Heart left ventricle (tissue), 16 donors: Measurements from ENCODE around the gene SPATA31D4. TPM values are rescaled to one million over a fixed set of nuclear protein-coding genes. Genes with fewer than 3 reads are reported as not detected.

Experiments
- ATAC-seq, 4 donors: fragments of 200-7000 bp; cut with Tn5 transposase; one replicate each; pipeline ENCODE4 v1.9.1; 2020 to 2022; ENCODE audit warnings: moderate library complexity in 4 of 4, mild to moderate bottlenecking in 3 of 4, moderate number of reproducible peaks in 1 of 4
- DNase-seq, 5 donors: peaks; one replicate each; pipeline ENCODE4 v3.0.0-alpha.2; 2020
- H3K27ac ChIP-seq, 12 donors: fragments of 200-600 bp; sonication (generic) in 4 of 12; one replicate each; pipeline versions ENCODE4 v1.5.0 to v1.8.0; 2016 to 2022; ENCODE audit warnings: mild to moderate bottlenecking in 2 of 12
- H3K27me3 ChIP-seq, 9 donors: fragments of 200-600 bp; sonication (generic) in 2 of 9; one replicate each; pipeline versions ENCODE4 v1.5.1 to v1.8.0; 2016 to 2022; ENCODE audit warnings: mild to moderate bottlenecking in 3 of 9
- H3K36me3 ChIP-seq, 9 donors: fragments of 200-600 bp; sonication (generic) in 2 of 9; one replicate each; pipeline versions ENCODE4 v1.5.0 to v1.8.0; 2018 to 2022; ENCODE audit warnings: mild to moderate bottlenecking in 2 of 9
- H3K4me1 ChIP-seq, 12 donors: fragments of 200-600 bp; sonication (generic) in 4 of 12; one replicate each; pipeline versions ENCODE4 v1.5.0 to v1.8.0; 2016 to 2022; ENCODE audit warnings: mild to moderate bottlenecking in 3 of 12
- H3K4me3 ChIP-seq, 12 donors: fragments of 200-600 bp; sonication (generic) in 4 of 12; one replicate each; pipeline versions ENCODE4 v1.5.0 to v1.8.0; 2017 to 2022; ENCODE audit warnings: mild to moderate bottlenecking in 9 of 12, moderate library complexity in 4 of 12
- H3K9me3 ChIP-seq, 12 donors: fragments of 200-600 bp; sonication (generic) in 4 of 12; one replicate each; pipeline versions ENCODE4 v1.5.0 to v1.8.0; 2016 to 2022; ENCODE audit warnings: mild to moderate bottlenecking in 1 of 12
- CTCF ChIP-seq, 12 donors: fragments of 200-600 bp; sonication (generic) in 4 of 12; IDR thresholded peaks; one replicate each; pipeline versions ENCODE4 v1.5.0 to v1.8.0; 2018 to 2022; ENCODE audit warnings: antibody characterized with exemption in 12 of 12, mild to moderate bottlenecking in 5 of 12
- POLR2A ChIP-seq, 2 donors: fragments of 450-650 bp; IDR thresholded peaks; one replicate each; pipeline ENCODE4 v1.6.1; 2017; ENCODE audit warnings: antibody characterized with exemption in 2 of 2, mild to moderate bottlenecking in 2 of 2, moderate library complexity in 2 of 2
- WGBS, 4 donors: extraction: QIAGEN DNeasy Blood & Tissue Kit in 2 of 4; methylation state at CpG; one replicate each; pipeline versions ENCODE4 v1.1.5 to v1.1.7; 2013 to 2018; 5-methylcytosine and 5-hydroxymethylcytosine counted together
- intact Hi-C, 10 donors: fragments of 100-400 bp; cut with DNase I; formaldehyde crosslinking; loops; one replicate each; pipeline versions ENCODE4 v1.11.1 to v1.14.2; 2022
- polyA plus RNA-seq, 2 donors: library from polyadenylated mRNA; stranded (reverse); fragments of 200-250 nt; gene quantifications; one replicate each; pipeline ENCODE4 v1.2.3, GENCODE V29; 2013
- total RNA-seq, 9 donors: library from RNA; depleted of rRNA in 2 of 9; stranded (reverse); fragments of >200 nt in 2 of 9; fragmentation: NEBNext Ultra II Directional in 3 of 9; extraction: Animal tissue kit (Norgen Biotek cat#: 25700) in 3 of 9; gene quantifications; one replicate each; pipeline versions ENCODE4 v1.1.0 to v1.2.4, GENCODE V29; 2016 to 2023
- donor health status: ischemic (EF 13 %, LVEDD 7.1; RV severe dilation, severe dysfunction).
- donor health status: healthy with polysubstance abuse.
- donor health status: DM: no; HTN: yes; CAD: no.
- donor health status: DM: no; HTN: no; CAD: no.
- donor health status: ischemic (EF 25% LVEDD 6.9; RV normal size, moderate dysfunction).
- donor health status: ischemic (EF 25% LVEDD 5.7; RV mildly dilated, moderate dysfunction).
- donor health status: healthy.
- donor health status: DM: yes; HTN: yes; CAD: no.
- donor health status: ischemic (EF 35%, LVEDD 5.7; RV mildly dilated, moderate dysfunction).
- donor health status: nonischemic (EF 11% LVEDD 7.7; RV severe dilation, severe dysfunction).
- donor health status: DM: yes; HTN: yes; CAD: no.
- donor health status: PGD.
- donor health status: ischemic (EF 29% LVEDD 5.4; RV normal size, mild dysfunction).
- donor health status: nonischemic (EF 23%, LVEDD 6.1; RV moderate dilation, normal function).

SPATA31D4 gene
- total and polyA plus RNA-seq, 11 donors = not detected

GRCh38 chr9:81953096-81953495 is 24.9 kb downstream of the SPATA31D4 start:
- no peak overlapping the region for H3K4me3 ChIP-seq
- intact Hi-C loops = no loop called here
- ATAC-seq (no peak), DNase-seq (no peak)
- no peaks in the 10 kb centered on the region for H3K4me1 ChIP-seq
- TF ChIP-seq CTCF (IDR thresholded peaks at IDR 0.05) (no peak), POLR2A (IDR thresholded peaks at IDR 0.05) (no peak)
- WGBS, 4 donors = 95 to 100% (median 98%) methylated on average over 1 of the region's 1 CpG
- no peaks in the 10 kb centered on the region for H3K27me3 ChIP-seq
- peaks cover 0 to 29% (median 11%) of the 10 kb centered on the region in 12 donors for H3K9me3 ChIP-seq
- H3K27ac ChIP-seq = no peak overlapping the region
- no peaks in the 10 kb centered on the region for H3K36me3 ChIP-seq

DNA sequence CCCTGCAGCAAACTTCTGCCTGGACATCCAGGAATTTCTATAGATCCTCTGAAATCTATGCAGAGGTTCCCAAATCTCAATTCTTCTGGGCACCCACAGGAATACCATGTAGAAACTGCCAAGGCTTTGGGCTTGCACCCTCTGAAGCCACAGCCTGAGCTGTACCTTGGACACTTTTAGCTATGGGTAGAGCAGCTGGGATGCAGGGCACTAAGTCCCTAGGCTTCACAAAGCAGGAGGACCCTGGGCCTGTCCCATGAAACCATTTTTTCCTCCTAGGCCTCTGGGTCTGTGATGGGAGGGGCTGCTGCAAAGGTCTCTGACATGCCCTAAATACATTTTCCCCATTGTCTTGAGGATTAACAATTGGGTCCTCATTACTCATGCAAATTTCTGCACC is 27.4 kb downstream of the SPATA31D4 start:
- H3K4me1 ChIP-seq = no peaks in the 10 kb centered on the region
- ATAC-seq = no peak

DNA sequence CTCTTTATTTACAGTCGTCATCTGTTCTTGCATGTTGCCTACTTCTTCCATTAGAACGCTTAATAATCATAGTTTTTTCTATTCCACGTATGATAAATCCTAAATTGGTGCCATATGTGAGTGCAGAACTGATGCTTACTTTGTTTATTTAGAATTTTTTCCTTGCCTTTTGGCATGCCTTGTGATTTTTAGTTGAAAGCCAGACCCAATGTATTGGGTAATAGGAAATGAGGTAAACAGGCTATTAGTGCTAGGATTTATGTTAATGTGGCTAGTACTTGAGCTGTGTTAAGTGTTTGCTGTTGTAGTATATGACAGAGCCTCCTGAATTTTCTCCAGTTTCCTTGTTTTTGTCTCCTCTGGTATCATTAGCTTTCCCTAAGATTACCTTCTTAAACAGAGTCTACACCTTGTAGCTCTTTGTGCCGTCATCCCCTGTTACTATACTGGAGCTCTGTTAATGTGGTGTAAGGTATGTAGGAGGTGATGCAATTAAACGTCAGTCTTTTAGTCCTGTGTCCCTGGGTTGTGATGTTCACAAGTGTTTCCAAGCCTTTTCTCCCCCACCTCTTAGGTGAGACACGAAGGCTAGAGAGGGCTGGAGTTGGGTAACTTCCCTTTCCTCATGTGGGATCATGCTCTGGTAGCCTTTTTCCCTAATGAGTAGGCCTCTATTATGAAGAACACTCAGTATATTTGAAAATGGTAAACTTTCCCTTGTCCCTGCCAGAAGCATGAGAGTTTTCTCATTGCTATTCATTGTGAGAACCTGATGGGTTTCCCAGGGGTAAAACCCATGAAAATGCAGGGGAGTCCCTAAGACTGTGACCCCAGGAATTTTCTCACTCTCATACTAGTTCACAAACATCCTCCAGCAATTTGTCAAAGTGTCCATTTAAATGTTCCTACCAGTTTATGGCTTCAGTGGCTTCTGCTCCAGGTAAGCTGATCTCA is 36.3 kb downstream of the SPATA31D4 start:
- Histone ChIP-seq H3K4me1 (no peaks in the 10 kb centered on the region), H3K4me3 (no peak overlapping the region), H3K9me3 (peaks cover 0 to 10% (median 0%) of the 10 kb centered on the region in 12 donors), H3K27ac (no peak overlapping the region), H3K27me3 (no peaks in the 10 kb centered on the region), H3K36me3 (no peaks in the 10 kb centered on the region)
- 77 to 83% (median 80%) methylated on average over 6 of the region's 6 CpGs for WGBS, 4 donors
- intact Hi-C loops = no loop called here
- ATAC-seq = no peak
- no peak for DNase-seq
- TF ChIP-seq CTCF (IDR thresholded peaks at IDR 0.05) (no peak), POLR2A (IDR thresholded peaks at IDR 0.05) (no peak)

More for the DNA sequence above, 27.4 kb downstream of the SPATA31D4 start:
- H3K27me3 ChIP-seq = no peaks in the 10 kb centered on the region
- peaks cover 0 to 29% (median 11%) of the 10 kb centered on the region in 12 donors for H3K9me3 ChIP-seq
- no peak for DNase-seq
- no peak for TF ChIP-seq CTCF (IDR thresholded peaks at IDR 0.05)
- no peak for TF ChIP-seq POLR2A (IDR thresholded peaks at IDR 0.05)
- no peaks in the 10 kb centered on the region for H3K36me3 ChIP-seq
- intact Hi-C loops = no loop called here
- H3K27ac ChIP-seq = no peak overlapping the region
- no peak overlapping the region for H3K4me3 ChIP-seq

DNA sequence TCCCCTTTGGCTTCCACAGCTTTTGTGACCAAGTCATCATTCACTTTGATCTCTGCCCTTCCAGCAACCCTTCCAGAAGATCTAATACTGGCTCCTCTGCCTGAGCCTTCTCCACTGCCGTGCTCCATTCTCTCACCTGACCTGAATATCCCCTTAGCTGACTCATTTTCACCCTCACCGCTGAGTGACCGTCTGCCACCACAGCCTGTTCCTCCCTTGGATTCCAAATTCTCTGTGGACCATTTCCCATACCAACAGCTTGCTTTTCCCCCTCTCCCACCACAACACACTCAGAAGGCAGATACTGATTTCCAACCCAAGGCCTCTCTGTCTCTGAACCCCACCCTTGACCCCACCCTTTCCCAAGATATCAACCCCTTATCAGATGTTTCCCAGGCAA is 39.8 kb downstream of the SPATA31D4 start:
- no peak for DNase-seq
- ATAC-seq = no peak
- Histone ChIP-seq H3K4me1 (no peaks in the 10 kb centered on the region), H3K27me3 (no peaks in the 10 kb centered on the region), H3K4me3 (no peak overlapping the region), H3K9me3 (peaks cover 0 to 10% (median 0%) of the 10 kb centered on the region in 12 donors), H3K27ac (no peak overlapping the region), H3K36me3 (no peaks in the 10 kb centered on the region)
- no peak for TF ChIP-seq POLR2A (IDR thresholded peaks at IDR 0.05)
- TF ChIP-seq CTCF (IDR thresholded peaks at IDR 0.05) = no peak
- intact Hi-C loops = no loop called here
- WGBS, 4 donors = 86 to 91% (median 91%) methylated on average over 3 of the region's 3 CpGs
